Measurements from ENCODE around the gene KCNQ1.

KCNQ1 gene

GRCh38 chr11:2860636-2861035 lies 415.8 kb downstream of the KCNQ1 start:
- DNase-seq: peak; percentile 50

- no peak for DNase-seq
Observed at GRCh38 chr11:2862395-2863275, 417.8 kb downstream of the KCNQ1 start.

GRCh38 chr11:2863276-2863618 lies 418.4 kb downstream of the KCNQ1 start:
- DNase-seq: no peak

GRCh38 chr11:2864901-2865300 lies 420.1 kb downstream of the KCNQ1 start:
- no peak for DNase-seq

GRCh38 chr11:2865922-2866577 lies 421.2 kb downstream of the KCNQ1 start:
- no peak for DNase-seq

GRCh38 chr11:2867142-2867541 lies 422.3 kb downstream of the KCNQ1 start:
- DNase-seq: no peak

- no peak for DNase-seq
Observed at GRCh38 chr11:2867722-2868505, 423.1 kb downstream of the KCNQ1 start.

- no peak for DNase-seq
Observed at GRCh38 chr11:2868506-2869133, 423.8 kb downstream of the KCNQ1 start.

- DNase-seq: no peak
Observed at GRCh38 chr11:2869134-2869526, 424.3 kb downstream of the KCNQ1 start.

GRCh38 chr11:2869561-2870427 lies 425.0 kb downstream of the KCNQ1 start:
- no peak for DNase-seq

- no peak for DNase-seq
Observed at GRCh38 chr11:2870460-2870859, 425.7 kb downstream of the KCNQ1 start.

- no peak for DNase-seq
Observed at GRCh38 chr11:2870969-2871680, 426.3 kb downstream of the KCNQ1 start.

GRCh38 chr11:2874963-2875362 lies 430.2 kb downstream of the KCNQ1 start:
- no peak for DNase-seq

GRCh38 chr11:2877474-2877873 lies 432.7 kb downstream of the KCNQ1 start:
- no peak for DNase-seq

- no peak for DNase-seq
Observed at GRCh38 chr11:2878782-2879181, 434.0 kb downstream of the KCNQ1 start.

GRCh38 chr11:2880646-2881045 lies 435.8 kb downstream of the KCNQ1 start:
- DNase-seq: no peak

- DNase-seq: no peak
Observed at GRCh38 chr11:2881076-2881980, 436.5 kb downstream of the KCNQ1 start.

GRCh38 chr11:2881981-2882375 lies 437.2 kb downstream of the KCNQ1 start:
- no peak for DNase-seq

GRCh38 chr11:2882396-2883110 lies 437.7 kb downstream of the KCNQ1 start:
- no peak for DNase-seq

GRCh38 chr11:2883640-2883978 lies 438.8 kb downstream of the KCNQ1 start:
- no peak for DNase-seq
